HG03045 (cell line): ENCODE measurements around the gene FSD1L.

Source experiments
- ATAC-seq: cut with Tn5 transposase; IDR thresholded peaks from one replicate; pipeline ENCODE4 v1.9.1; 2021; ENCODE audit warnings: mild to moderate bottlenecking, moderate library complexity; ENCODE audit not compliant: unreplicated experiment

Gene FSD1L

GRCh38 chr9:105447814-105448812 lies at the start of gene FSD1L:
FSD1L (plus strand) TSS chr9:105448034; CDS start chr9:105448221, 187 bp downstream.
- ATAC-seq, result peak; percentile 96

- ATAC-seq, result no peak
Measured at GRCh38 chr9:105399117-105399516, 48.7 kb upstream of the FSD1L start.

- no peak for ATAC-seq
Measured at GRCh38 chr9:105401651-105402050, 46.2 kb upstream of the FSD1L start.

- ATAC-seq, result no peak
Measured at GRCh38 chr9:105403552-105404248, 44.1 kb upstream of the FSD1L start.

GRCh38 chr9:105405514-105406131 lies 42.2 kb upstream of the FSD1L start:
- ATAC-seq, result peak; percentile 87

- ATAC-seq, result no peak
Measured at GRCh38 chr9:105406369-105406768, 41.5 kb upstream of the FSD1L start.

GRCh38 chr9:105413525-105413924 lies 34.3 kb upstream of the FSD1L start:
- ATAC-seq, result no peak

- peak; percentile 70 for ATAC-seq
Measured at GRCh38 chr9:105414947-105415661, 32.7 kb upstream of the FSD1L start.

GRCh38 chr9:105415662-105415980 lies 32.2 kb upstream of the FSD1L start:
- ATAC-seq, result no peak

GRCh38 chr9:105416840-105417239 lies 31.0 kb upstream of the FSD1L start:
- peak; percentile 77 for ATAC-seq

GRCh38 chr9:105418588-105419500 lies 29.0 kb upstream of the FSD1L start:
- ATAC-seq, result no peak

- ATAC-seq, result no peak
Measured at GRCh38 chr9:105419816-105420597, 27.8 kb upstream of the FSD1L start.

GRCh38 chr9:105421154-105421553 lies 26.7 kb upstream of the FSD1L start:
- no peak for ATAC-seq

GRCh38 chr9:105421864-105422263 lies 26.0 kb upstream of the FSD1L start:
- ATAC-seq, result no peak

- no peak for ATAC-seq
Measured at GRCh38 chr9:105425816-105426433, 21.9 kb upstream of the FSD1L start.

- no peak for ATAC-seq
Measured at GRCh38 chr9:105426657-105427056, 21.2 kb upstream of the FSD1L start.

- no peak for ATAC-seq
Measured at GRCh38 chr9:105431424-105432246, 16.2 kb upstream of the FSD1L start.
